H1 (cell line): ENCODE data around the gene DYNC2I2. TPM values are rescaled to one million over a fixed set of nuclear protein-coding genes. Genes with fewer than 3 reads are reported as not detected.

ENCODE experiments used
- CTCF ChIA-PET: fragments of 300-600 bp; sonication (Branson Sonifier 250); formaldehyde crosslinking; loops from one replicate; lab custom pipeline; 2021; ENCODE audit not compliant: partially characterized antibody; lab: Charles Lee
- POLR2A ChIA-PET: fragments of 300-600 bp; sonication (Branson Sonifier 250); formaldehyde crosslinking; loops from one replicate; lab custom pipeline; 2021; ENCODE audit warnings: inconsistent platforms; ENCODE audit not compliant: partially characterized antibody; lab: Charles Lee
- DNase-seq, 2 experiments: peaks; one replicate each; pipeline versions ENCODE4 v3.0.0 to v3.0.0-alpha.2; 2010 to 2022; ENCODE audit warnings: low spot score in 2 of 2, low read depth in 1 of 2, mixed read lengths in 1 of 2
- FAIRE-seq: peaks from 2 replicates; lab custom pipeline; 2011; peaks lifted over from hg19 to GRCh38; lab: Jason Lieb, UNC
- H2AFZ ChIP-seq: 2 replicates; pipeline ENCODE4 v1.8.1; 2012; ENCODE audit warnings: low read length, inconsistent platforms
- H2AK5ac ChIP-seq: 2 replicates; pipeline ENCODE4 v1.6.1; 2013; ENCODE audit warnings: low read depth, low read length
- H2BK120ac ChIP-seq: replicated peaks from 2 replicates; pipeline ENCODE3; 2013; ENCODE audit warnings: low read depth, low read length, inconsistent platforms
- H2BK12ac ChIP-seq: 2 replicates; pipeline ENCODE4 v1.6.1; 2013; ENCODE audit warnings: low read depth, low read length
- H2BK15ac ChIP-seq: 2 replicates; pipeline ENCODE4 v1.6.1; 2013; ENCODE audit warnings: low read length
- H2BK20ac ChIP-seq: 2 replicates; pipeline ENCODE4 v1.6.1; 2013; ENCODE audit warnings: low read length
- H2BK5ac ChIP-seq: 2 replicates; pipeline ENCODE4 v1.6.1; 2013; ENCODE audit warnings: low read depth, low read length
- H3K14ac ChIP-seq: 2 replicates; pipeline ENCODE4 v1.6.1; 2013; ENCODE audit warnings: inconsistent platforms; ENCODE audit not compliant: insufficient read length
- H3K18ac ChIP-seq: 2 replicates; pipeline ENCODE4 v1.6.1; 2013; ENCODE audit warnings: low read length; ENCODE audit errors: extremely low read depth
- H3K23ac ChIP-seq: 2 replicates; pipeline ENCODE4 v1.6.1; 2013; ENCODE audit warnings: inconsistent platforms; ENCODE audit not compliant: insufficient read length
- H3K23me2 ChIP-seq: 2 replicates; pipeline ENCODE4 v1.6.1; 2013; ENCODE audit warnings: low read depth, low read length
- H3K27ac ChIP-seq: 2 replicates; pipeline ENCODE4 v1.6.1; 2011; ENCODE audit warnings: low read depth, low read length, inconsistent platforms
- H3K27me3 ChIP-seq, 4 experiments: replicated peaks in 1 of 4; 1 replicate in 1 of 4; 2 replicates in 3 of 4; pipeline versions ENCODE4 v1.6.1 to v1.8.1; 2011 to 2013; ENCODE audit warnings: low read length in 3 of 4, mild to moderate bottlenecking in 3 of 4, inconsistent platforms in 2 of 4, mixed read lengths in 2 of 4, moderate library complexity in 1 of 4; ENCODE audit not compliant: control insufficient read depth in 3 of 4, insufficient read depth in 3 of 4; ENCODE audit errors: extremely low read depth in 1 of 4
- H3K36me3 ChIP-seq, 4 experiments: 2 replicates each; pipeline versions ENCODE4 v1.6.1 to v1.8.1; 2011 to 2013; ENCODE audit warnings: mild to moderate bottlenecking in 4 of 4, low read length in 3 of 4, moderate library complexity in 2 of 4, control low read depth in 1 of 4, inconsistent platforms in 1 of 4; ENCODE audit not compliant: insufficient read depth in 4 of 4, control insufficient read depth in 2 of 4
- H3K4ac ChIP-seq: replicated peaks from 2 replicates; pipeline ENCODE3; 2013; ENCODE audit warnings: low read length, low read depth, mixed read lengths, inconsistent platforms; ENCODE audit not compliant: insufficient read length
- H3K4me1 ChIP-seq, 4 experiments: replicated peaks in 1 of 4; 1 replicate in 1 of 4; 2 replicates in 3 of 4; pipeline versions ENCODE4 v1.6.1 to v1.8.1; 2011 to 2013; ENCODE audit warnings: low read length in 3 of 4, inconsistent platforms in 2 of 4, mixed read lengths in 1 of 4; ENCODE audit not compliant: insufficient read depth in 4 of 4, control insufficient read depth in 3 of 4
- H3K4me2 ChIP-seq, 2 experiments: 2 replicates each; pipeline versions ENCODE4 v1.6.1 to v1.8.1; 2011 to 2013; ENCODE audit warnings: low read depth in 2 of 2, low read length in 2 of 2, control low read depth in 1 of 2, inconsistent platforms in 1 of 2, mild to moderate bottlenecking in 1 of 2; ENCODE audit not compliant: insufficient read depth in 1 of 2
- H3K4me3 ChIP-seq, 4 experiments: fragments of 200-600, 300-600 bp in 1 of 4; sonication (generic), shearing (Covaris generic), sonication (Bioruptor Twin) in 1 of 4; 2 replicates each; pipeline versions ENCODE4 v1.5.1 to v1.8.1; 2011 to 2016; ENCODE audit warnings: low read length in 4 of 4, low read depth in 3 of 4, control low read depth in 2 of 4, inconsistent platforms in 2 of 4, mild to moderate bottlenecking in 2 of 4, mixed read lengths in 1 of 4, moderate library complexity in 1 of 4; ENCODE audit not compliant: insufficient read depth in 2 of 4; ENCODE audit errors: extremely low read depth in 1 of 4
- H3K56ac ChIP-seq: replicated peaks from 2 replicates; pipeline ENCODE3; 2013; ENCODE audit warnings: low read depth, mild to moderate bottlenecking, mixed read lengths, low read length, inconsistent platforms; ENCODE audit not compliant: insufficient read length
- H3K79me1 ChIP-seq: 2 replicates; pipeline ENCODE4 v1.6.1; 2013; ENCODE audit warnings: low read depth, low read length, control low read depth
- H3K79me2 ChIP-seq, 2 experiments: 2 replicates each; pipeline versions ENCODE4 v1.6.1 to v1.8.1; 2012 to 2013; ENCODE audit warnings: low read length in 2 of 2, mild to moderate bottlenecking in 2 of 2, inconsistent platforms in 1 of 2; ENCODE audit not compliant: insufficient read depth in 2 of 2, control insufficient read depth in 1 of 2
- H3K9ac ChIP-seq, 4 experiments: replicated peaks in 1 of 4; 1 replicate in 1 of 4; 2 replicates in 3 of 4; pipeline versions ENCODE4 v1.6.1 to v1.8.1; 2011 to 2013; ENCODE audit warnings: low read depth in 3 of 4, low read length in 3 of 4, control low read depth in 2 of 4, mild to moderate bottlenecking in 2 of 4, moderate library complexity in 2 of 4, inconsistent platforms in 1 of 4; ENCODE audit errors: extremely low read depth in 1 of 4
- H3K9me3 ChIP-seq, 2 experiments: 2 replicates each; pipeline versions ENCODE4 v1.6.1 to v1.8.1; 2012 to 2013; ENCODE audit warnings: mild to moderate bottlenecking in 2 of 2, moderate library complexity in 2 of 2, control low read depth in 1 of 2, inconsistent platforms in 1 of 2, low read depth in 1 of 2, low read length in 1 of 2, mixed read lengths in 1 of 2; ENCODE audit not compliant: insufficient read depth in 2 of 2
- H4K20me1 ChIP-seq, 2 experiments: replicated peaks in 1 of 2; 2 replicates each; pipeline versions ENCODE3 to v1.8.1; 2011 to 2013; ENCODE audit warnings: inconsistent platforms in 2 of 2, low read length in 2 of 2, mild to moderate bottlenecking in 1 of 2; ENCODE audit not compliant: insufficient read depth in 2 of 2, control insufficient read depth in 1 of 2
- H4K5ac ChIP-seq: 2 replicates; pipeline ENCODE4 v1.6.1; 2013; ENCODE audit warnings: low read length, low read depth, mixed read lengths, inconsistent platforms; ENCODE audit not compliant: insufficient read length
- H4K8ac ChIP-seq: 2 replicates; pipeline ENCODE4 v1.8.0; 2013; ENCODE audit warnings: mild to moderate bottlenecking, moderate library complexity, low read length, inconsistent platforms; ENCODE audit not compliant: insufficient read depth; ENCODE audit errors: extremely low read depth
- H4K91ac ChIP-seq: replicated peaks from 2 replicates; pipeline ENCODE3; 2013; ENCODE audit warnings: low read length, mixed read lengths, inconsistent platforms; ENCODE audit not compliant: insufficient read length
- BACH1 ChIP-seq: IDR thresholded peaks from 2 replicates; pipeline ENCODE4 v1.6.1; 2012; ENCODE audit warnings: low read length, improper control_type of control experiment
- BRCA1 ChIP-seq: IDR thresholded peaks from 2 replicates; pipeline ENCODE4 v1.6.1; 2012; ENCODE audit warnings: low read depth, low read length, improper control_type of control experiment
- CBX5 ChIP-seq: fragments of 300-800, 300-1000 bp; sonication (generic); IDR thresholded peaks from 2 replicates; pipeline ENCODE4 v1.7.1; 2016; ENCODE audit warnings: antibody characterized with exemption, low read length, low read depth
- CBX8 ChIP-seq: fragments of 300-800, 300-1000 bp; sonication (generic); IDR thresholded peaks from 2 replicates; pipeline ENCODE4 v1.7.1; 2016; ENCODE audit warnings: low read depth, low read length, borderline replicate concordance
- EGR1 ChIP-seq: IDR thresholded peaks from 2 replicates; pipeline ENCODE4 v1.6.1; 2011; ENCODE audit warnings: low read depth, low read length, borderline replicate concordance
- POLR2AphosphoS5 ChIP-seq: IDR thresholded peaks from 2 replicates; pipeline ENCODE4 v1.6.1; 2011; ENCODE audit warnings: low read depth, low read length
- RAD21 ChIP-seq, 2 experiments: IDR thresholded peaks in 1 of 2; conservative IDR thresholded peaks in 1 of 2; 2 replicates each; pipeline ENCODE4 v1.6.1; 2011; ENCODE audit warnings: low read depth in 2 of 2, low read length in 2 of 2, improper control_type of control experiment in 1 of 2, inconsistent platforms in 1 of 2, mild to moderate bottlenecking in 1 of 2, moderate library complexity in 1 of 2
- SAP30 ChIP-seq: fragments of 300-600 bp; sonication (generic); IDR thresholded peaks from 2 replicates; pipeline ENCODE4 v1.7.1; 2012; ENCODE audit warnings: low read length, moderate library complexity, mild to moderate bottlenecking, inconsistent platforms; ENCODE audit not compliant: insufficient read depth, insufficient replicate concordance
- WGBS, 2 experiments: shearing (Covaris generic) in 1 of 2; methylation state at CpG; one replicate each; pipeline versions ENCODE4 v1.1.6 to v1.1.7; 2013 to 2015; ENCODE audit warnings: low lambda C conversion rate in 2 of 2, mixed read lengths in 2 of 2, inconsistent platforms in 1 of 2, low coverage in 1 of 2, missing lambda C conversion rate in 1 of 2; ENCODE audit not compliant: insufficient replicate concordance in 2 of 2, insufficient coverage in 1 of 2, insufficient read length in 1 of 2; ENCODE audit errors: extremely low coverage in 1 of 2, missing lambda C conversion rate in 1 of 2; 5-methylcytosine and 5-hydroxymethylcytosine counted together
- polyA plus RNA-seq, 7 experiments: library from polyadenylated mRNA; depleted of rRNA in 3 of 7; stranded (reverse) in 5 of 7; unstranded in 2 of 7; fragments of >200 nt in 5 of 7; fragments of 200-250 nt in 2 of 7; gene quantifications; 1 replicate in 5 of 7; 2 replicates in 1 of 7; 4 replicates in 1 of 7; pipeline versions ENCODE4 v1.2.1 to v1.2.3, GENCODE V29; 2011 to 2013; ENCODE audit warnings: missing spikeins in 2 of 7, mixed read lengths in 2 of 7
- total RNA-seq: library from RNA; stranded (reverse); fragmentation: NEBNext Ultra II Directional; extraction: Animal tissue kit (Norgen Biotek cat#: 25700); gene quantifications from 2 replicates; pipeline ENCODE4 v1.2.1, GENCODE V29; 2021
- TF ChIP-seq, protein P1 (sequence below): IDR thresholded peaks from 2 replicates; pipeline ENCODE4 v1.6.1; 2011; ENCODE audit warnings: low read depth, mild to moderate bottlenecking, low read length; ENCODE audit not compliant: insufficient read depth
- TF ChIP-seq, protein P2 (sequence below): IDR thresholded peaks from 2 replicates; pipeline ENCODE4 v1.6.1; 2011; ENCODE audit warnings: low read length, improper control_type of control experiment

DYNC2I2 gene
- total and polyA plus RNA-seq, 2 of the 8 experiments (the other 6 are each of a cell fraction or from before 2014, with no cell fraction given) = 58.0 to 78.5 TPM

DNA sequence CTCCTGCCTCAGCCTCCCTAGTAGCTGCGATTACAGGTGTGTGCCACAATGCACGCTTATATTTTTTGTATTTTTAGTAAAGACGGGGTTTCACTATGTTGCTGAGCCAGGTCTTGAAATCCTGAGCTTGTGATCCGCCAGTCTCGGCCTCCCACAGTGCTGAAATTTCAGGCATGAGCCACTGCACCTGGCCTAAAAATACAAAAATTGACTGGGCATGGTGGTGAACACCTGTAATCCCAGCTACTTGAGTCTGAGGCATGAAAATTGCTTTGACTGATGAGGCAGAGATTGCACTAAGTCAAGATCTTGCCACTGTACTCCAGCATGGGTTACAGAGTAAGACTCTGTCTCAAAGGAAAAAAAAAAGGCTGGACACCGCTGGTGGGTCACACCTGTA lies 13.1 kb upstream of the DYNC2I2 start:
- Histone ChIP-seq H3K23me2 (no peaks in the 10 kb centered on the region), H3K27ac (no peak overlapping the region), H2AFZ (no peak overlapping the region), H3K79me2 (no peaks in the 10 kb centered on the region), H2AK5ac (no peak overlapping the region), H2BK12ac (0 out of 2 replicates have a peak overlapping the region, but pooled peaks have one; percentile 20), H4K91ac (no peak overlapping the region), H3K56ac (no peak overlapping the region), H2BK15ac (no peak overlapping the region), H3K9me3 (no peaks in the 10 kb centered on the region), H3K4me1 (no peaks in the 10 kb centered on the region), H3K9ac (no peak overlapping the region), H3K4ac (no peak overlapping the region), H2BK5ac (no peak overlapping the region), H3K4me3 (no peak overlapping the region), H3K36me3 (no peaks in the 10 kb centered on the region), H3K79me1 (no peaks in the 10 kb centered on the region), H2BK20ac (no peak overlapping the region), H3K14ac (no peak overlapping the region), H3K18ac (no peak overlapping the region), H3K4me2 (no peak overlapping the region), H4K5ac (no peak overlapping the region), H2BK120ac (no peak overlapping the region), H4K20me1 (no peaks in the 10 kb centered on the region), H4K8ac (no peak overlapping the region), H3K27me3 (no peaks in the 10 kb centered on the region), H3K23ac (no peak overlapping the region)
- DNase-seq (no peak), FAIRE-seq (no peak)
- 89% methylated on average over 6 of the region's 6 CpGs; no CpG with 5 or more reads in 1 of the 2 experiments for WGBS, 2 experiments
- POLR2A ChIA-PET = interaction anchor here (0.7 to 43.1 kb wide), 3 partner anchors 13 to 114 kb away, joined by 4 to 1197 read pairs (median 5); partner anchors contain the start of genes DYNC2I2, PKN3 and SET
- CTCF ChIA-PET = interaction anchor here (1.0 to 1.5 kb wide), 2 partner anchors 12 to 63 kb away, joined by 3 to 4 read pairs; no protein-coding TSS in a partner anchor
- TF ChIP-seq CBX5 (no peak), BRCA1 (no peak), SAP30 (no peak), CBX8 (no peak), BACH1 (no peak), EGR1 (no peak), POLR2AphosphoS5 (no peak), RAD21 (IDR thresholded peaks at IDR 0.05 in 1 of 2, conservative IDR thresholded peaks at IDR 0.05 in 1 of 2; ENCODE audit: low read depth in 2 of 2, low read length in 2 of 2) (no peak)
- TF ChIP-seq, protein P1, sequence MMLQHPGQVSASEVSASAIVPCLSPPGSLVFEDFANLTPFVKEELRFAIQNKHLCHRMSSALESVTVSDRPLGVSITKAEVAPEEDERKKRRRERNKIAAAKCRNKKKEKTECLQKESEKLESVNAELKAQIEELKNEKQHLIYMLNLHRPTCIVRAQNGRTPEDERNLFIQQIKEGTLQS = no peak
- TF ChIP-seq, protein P2, sequence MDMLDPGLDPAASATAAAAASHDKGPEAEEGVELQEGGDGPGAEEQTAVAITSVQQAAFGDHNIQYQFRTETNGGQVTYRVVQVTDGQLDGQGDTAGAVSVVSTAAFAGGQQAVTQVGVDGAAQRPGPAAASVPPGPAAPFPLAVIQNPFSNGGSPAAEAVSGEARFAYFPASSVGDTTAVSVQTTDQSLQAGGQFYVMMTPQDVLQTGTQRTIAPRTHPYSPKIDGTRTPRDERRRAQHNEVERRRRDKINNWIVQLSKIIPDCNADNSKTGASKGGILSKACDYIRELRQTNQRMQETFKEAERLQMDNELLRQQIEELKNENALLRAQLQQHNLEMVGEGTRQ = no peak
